Frontal cortex (tissue), 4 donors: ENCODE measurements around the gene GMCL1. TPM values are rescaled to one million over a fixed set of nuclear protein-coding genes. Genes with fewer than 3 reads are reported as not detected.
"Not testable (repeated sequence)": the region's sequence is repeated elsewhere in the genome, so short reads cannot be mapped to it uniquely, and the experiment has no call there.

ENCODE experiments used
- DNase-seq, 2 donors: peaks; one replicate each; pipeline ENCODE4 v3.0.0; 2012; ENCODE audit warnings: low spot score in 2 of 2
- FAIRE-seq: peaks from 2 replicates; lab custom pipeline; 2012; peaks lifted over from hg19 to GRCh38; lab: Jason Lieb, UNC
- total RNA-seq: library from RNA; depleted of rRNA; stranded (reverse); fragments of >200 nt; gene quantifications from one replicate; pipeline ENCODE4 v1.2.3, GENCODE V29; 2014
- donor health status: control.
- donor health status: control.
- donor health status: control.

Gene GMCL1
- 13.5 TPM for total RNA-seq

GRCh38 chr2:69829256-69830044 is at the start of gene GMCL1:
Gene GMCL1 (plus strand): TSS chr2:69829660. CDS start chr2:69829893, 233 bp downstream.
- DNase-seq (peak; percentile 86 to 87), FAIRE-seq (no peak)

DNA sequence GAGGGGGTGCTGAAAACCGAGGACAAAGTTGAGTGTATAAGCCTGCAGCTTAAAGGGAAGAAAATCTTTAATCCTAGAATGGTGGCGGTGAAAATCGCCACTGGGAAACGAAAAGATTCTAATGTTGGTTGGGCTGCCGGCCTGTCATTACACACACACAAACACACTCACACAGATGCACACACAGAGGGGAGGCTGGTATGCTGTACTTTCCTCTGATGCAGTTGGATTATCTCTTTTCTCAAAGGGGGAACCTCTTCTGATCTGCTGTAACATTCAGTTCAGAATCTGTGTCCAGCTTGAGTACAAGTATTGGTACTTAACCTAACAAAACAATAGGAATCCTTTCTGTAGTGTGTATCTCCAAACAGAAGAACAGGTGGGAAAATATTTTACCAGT is 48.5 kb upstream of the GMCL1 start:
- FAIRE-seq, result no peak

GRCh38 chr2:69781321-69782248 is 47.9 kb upstream of the GMCL1 start:
- no peak for FAIRE-seq

More for the DNA sequence above, 48.5 kb upstream of the GMCL1 start:
- DNase-seq, result no peak

DNA sequence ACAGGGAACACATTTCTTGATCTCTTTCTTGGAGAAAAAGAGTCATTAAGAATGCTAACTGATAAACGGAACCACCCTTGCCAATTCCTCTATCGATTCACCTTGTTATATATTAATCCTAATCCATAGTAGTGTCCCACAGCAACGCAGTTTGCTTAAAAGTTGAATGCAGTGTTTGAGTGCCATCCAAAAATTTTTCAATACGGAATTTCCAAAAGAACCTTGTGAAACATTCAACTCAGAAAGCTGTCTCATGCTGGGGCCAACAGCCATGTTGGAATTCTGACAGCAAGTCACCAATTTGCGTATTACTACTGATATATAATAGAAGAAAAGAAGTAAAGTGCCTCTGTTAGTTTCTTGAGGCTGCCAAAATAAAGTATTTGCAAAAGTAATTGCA is 45.2 kb upstream of the GMCL1 start:
- DNase-seq, result no peak
- no peak for FAIRE-seq

More at GRCh38 chr2:69781321-69782248, 47.9 kb upstream of the GMCL1 start:
- DNase-seq, result no peak

DNA sequence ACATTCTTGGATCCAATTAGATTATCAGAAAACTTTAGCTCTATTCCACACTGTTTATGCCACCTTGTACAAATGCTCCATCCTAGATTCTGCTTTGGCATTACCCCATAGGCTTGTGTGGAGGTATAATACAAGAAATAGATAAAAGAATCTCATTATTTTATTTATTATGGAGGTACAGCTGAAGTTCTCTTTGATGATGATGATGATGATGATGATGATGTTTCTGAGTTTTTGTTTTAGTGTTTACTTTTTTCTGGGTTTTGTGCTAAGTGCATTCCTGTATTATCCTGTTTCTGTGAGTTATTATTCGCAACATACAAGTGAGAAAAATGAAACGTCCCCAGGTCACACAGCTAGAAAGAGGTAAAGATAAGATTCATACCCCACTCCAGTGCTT is 44.1 kb upstream of the GMCL1 start:
- no peak for FAIRE-seq

GRCh38 chr2:69786052-69786560 is 43.4 kb upstream of the GMCL1 start:
- FAIRE-seq (no peak), DNase-seq (no peak)

More for the DNA sequence above, 44.1 kb upstream of the GMCL1 start:
- no peak for DNase-seq

GRCh38 chr2:69789175-69789721 is 40.2 kb upstream of the GMCL1 start:
- FAIRE-seq, result no peak
- no peak for DNase-seq

DNA sequence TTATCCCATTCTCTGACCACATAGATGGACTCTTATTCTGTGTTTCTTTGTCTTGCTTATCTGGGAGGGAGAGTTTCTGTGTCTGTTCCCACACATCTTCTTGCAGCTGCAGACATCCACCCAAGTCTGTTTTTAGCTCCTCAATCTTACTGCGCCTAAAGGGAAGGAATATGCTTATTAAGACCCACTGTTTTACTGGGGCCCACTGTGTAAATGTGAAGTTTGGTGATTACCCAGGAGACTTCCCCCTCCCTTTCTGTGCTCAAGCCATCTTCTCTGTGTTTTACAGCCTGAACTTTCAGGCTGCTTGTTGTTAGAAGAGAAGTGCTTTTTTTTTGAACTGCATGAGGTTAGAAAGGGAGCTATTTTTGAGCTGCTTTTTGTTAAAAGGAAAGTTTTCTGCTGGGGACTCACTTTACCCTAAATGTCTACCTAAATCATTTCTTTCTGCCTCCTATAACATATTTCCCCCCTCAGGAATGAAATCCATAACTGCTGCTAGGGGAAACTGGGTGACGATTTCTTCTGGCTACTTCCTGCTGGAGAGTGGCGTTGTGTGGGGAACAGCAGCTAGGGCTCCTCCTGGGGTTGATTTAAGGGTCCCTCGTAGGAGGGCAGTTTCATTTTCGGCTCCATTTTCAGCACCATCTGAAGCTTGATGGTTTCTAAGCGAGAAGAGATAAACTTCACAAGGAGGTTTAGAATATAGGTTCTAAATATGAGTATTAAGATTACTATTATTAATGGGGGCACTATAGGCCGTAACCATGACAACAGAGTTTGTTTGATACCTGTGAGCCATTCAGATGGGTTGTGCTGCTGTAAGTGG is 39.5 kb upstream of the GMCL1 start:
- no peak for DNase-seq
- FAIRE-seq, result no peak

- FAIRE-seq, result no peak
- no peak for DNase-seq
Observed at GRCh38 chr2:69790601-69790959, 38.9 kb upstream of the GMCL1 start.

GRCh38 chr2:69791045-69791444 is 38.4 kb upstream of the GMCL1 start:
- no peak for FAIRE-seq
- DNase-seq, result no peak

- FAIRE-seq, result no peak
- no peak for DNase-seq
Observed at GRCh38 chr2:69796174-69796573, 33.3 kb upstream of the GMCL1 start.

DNA sequence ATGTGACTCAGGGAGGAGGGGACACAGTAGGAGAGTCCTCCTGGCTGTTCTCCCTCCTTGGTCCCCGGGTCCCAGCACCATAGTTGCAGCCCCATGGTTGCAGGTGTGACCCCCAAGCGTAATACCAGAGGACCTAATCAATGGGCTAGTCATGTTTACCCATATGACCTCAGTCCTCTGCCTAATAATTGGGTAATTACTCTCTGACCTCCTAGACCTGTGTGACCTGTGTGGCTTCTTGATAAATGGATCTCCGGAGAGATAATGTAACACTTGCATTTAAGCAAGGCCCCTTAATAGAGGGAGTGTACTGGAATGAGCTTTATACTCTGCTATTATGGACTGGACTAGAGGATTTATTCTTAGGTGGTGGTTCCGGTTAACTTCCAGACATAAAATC is 32.2 kb upstream of the GMCL1 start:
- DNase-seq, result no peak
- no peak for FAIRE-seq

- DNase-seq (no peak), FAIRE-seq (no peak)
Observed at GRCh38 chr2:69797836-69798289, 31.6 kb upstream of the GMCL1 start.

GRCh38 chr2:69798290-69798908 is 31.1 kb upstream of the GMCL1 start:
- FAIRE-seq (no peak), DNase-seq (no peak)

DNA sequence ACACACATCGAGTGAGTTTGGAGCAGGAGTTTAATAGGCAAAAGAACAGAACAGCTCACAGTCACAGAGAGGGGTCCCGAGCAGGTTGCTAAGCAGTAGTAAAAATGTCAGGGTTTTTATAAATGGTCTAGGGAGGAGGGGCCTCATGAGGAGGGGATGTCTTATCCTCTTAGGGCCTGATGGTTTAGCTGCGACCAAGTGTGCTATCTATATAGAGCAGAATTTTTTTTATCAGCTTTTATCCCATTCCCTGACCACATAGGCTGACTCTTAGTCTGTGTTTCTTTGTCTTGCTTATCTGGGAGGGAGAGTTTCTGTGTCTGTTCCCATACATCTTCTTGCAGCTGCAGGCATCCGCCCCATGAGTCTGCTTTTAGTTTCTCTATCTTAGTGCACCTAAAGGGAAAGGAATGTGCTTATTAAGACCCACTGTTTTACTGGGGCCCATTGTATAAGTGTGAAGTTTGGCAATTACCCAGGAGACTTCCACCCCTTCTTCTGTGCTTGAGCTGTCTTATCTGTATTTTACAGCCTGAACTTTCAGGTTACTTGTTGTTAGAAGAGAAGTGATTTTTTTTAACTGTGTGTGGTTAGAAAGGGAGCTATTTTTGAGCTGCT is 30.4 kb upstream of the GMCL1 start:
- DNase-seq (no peak), FAIRE-seq (no peak)

DNA sequence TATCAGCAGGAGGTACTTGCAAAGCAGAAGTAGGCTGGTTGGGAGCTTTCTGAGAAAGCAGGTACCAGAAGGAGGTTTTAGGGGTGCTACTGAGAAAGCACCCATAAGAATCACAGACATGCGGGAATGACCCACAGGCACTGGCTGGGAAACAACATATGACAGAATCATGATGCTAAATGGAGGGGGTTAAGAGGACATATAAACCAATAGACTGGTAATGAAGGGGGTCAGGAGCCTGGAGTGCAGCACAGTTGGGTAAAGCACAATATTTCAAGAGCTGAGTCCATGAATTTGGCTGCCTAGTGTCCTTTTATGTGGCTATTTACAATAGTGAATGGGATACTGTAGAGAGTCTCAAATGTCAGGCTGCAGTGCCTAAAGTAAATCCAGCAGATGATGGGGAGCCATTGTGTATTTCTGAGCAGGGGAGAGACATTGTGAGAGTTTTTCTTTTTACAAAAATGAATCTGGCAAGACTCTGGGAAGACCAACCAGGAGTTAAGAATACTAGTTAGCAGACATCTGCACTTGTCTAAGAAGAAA is 27.6 kb upstream of the GMCL1 start:
- DNase-seq (no peak), FAIRE-seq (no peak)

DNA sequence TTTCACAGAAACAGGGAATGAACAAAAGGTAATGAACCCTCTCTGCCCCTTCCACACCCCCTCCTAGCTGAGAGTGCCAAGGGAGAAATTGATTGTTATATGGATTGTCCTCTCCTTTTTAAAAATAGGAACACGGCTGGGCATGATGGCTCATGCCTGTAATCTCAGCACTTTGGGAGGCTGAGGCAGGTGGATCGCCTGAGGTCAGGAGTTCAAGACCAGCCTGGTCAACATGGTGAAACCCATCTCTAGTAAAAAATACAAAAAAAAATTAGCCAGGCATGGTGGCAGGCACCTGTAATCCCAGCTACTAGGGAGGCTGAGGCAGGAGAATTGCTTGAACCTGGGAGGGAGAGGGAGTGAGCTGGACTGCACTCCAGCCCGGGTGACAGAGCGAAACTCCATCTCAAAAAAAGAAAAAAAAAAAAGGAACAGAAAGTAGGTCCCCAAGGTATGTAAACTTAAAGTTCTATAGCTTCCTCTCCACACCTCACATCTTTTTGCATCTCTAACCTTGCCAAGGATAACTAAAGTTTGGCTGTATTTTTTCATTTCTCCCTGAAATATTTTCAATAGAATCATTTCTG is 26.6 kb upstream of the GMCL1 start:
- FAIRE-seq, DNase-seq: not testable (repeated sequence)

DNA sequence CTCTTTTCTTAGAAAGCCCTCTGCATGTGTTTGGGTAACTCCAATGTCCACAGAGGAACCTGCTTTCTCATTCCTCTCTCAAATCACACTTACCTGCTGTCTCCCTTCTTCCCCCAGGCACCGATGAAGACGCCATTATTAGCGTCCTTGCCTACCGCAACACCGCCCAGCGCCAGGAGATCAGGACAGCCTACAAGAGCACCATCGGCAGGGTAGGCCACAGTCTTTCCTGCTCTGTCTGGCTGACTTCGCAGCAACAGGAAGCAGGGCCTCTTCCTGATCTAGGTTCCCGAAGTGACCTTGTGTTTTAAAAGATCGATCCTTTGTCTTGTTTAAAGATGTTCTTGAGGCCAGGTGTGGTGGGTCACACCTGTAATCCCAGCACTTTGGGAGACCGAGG is 25.0 kb upstream of the GMCL1 start:
- DNase-seq (no peak), FAIRE-seq (no peak)
